HepG2 (cell line): ENCODE data around the gene FXR2. TPM values are rescaled to one million over a fixed set of nuclear protein-coding genes. Genes with fewer than 3 reads are reported as not detected.

ENCODE experiments used
- ETV5 ChIP-seq: IDR thresholded peaks from 2 replicates; pipeline ENCODE4 v1.6.1; 2018; ENCODE audit warnings: missing biosample characterization, missing genetic modification reagents, inconsistent platforms, borderline replicate concordance
- GLMP ChIP-seq: sonication (generic); formaldehyde crosslinking; IDR thresholded peaks from 2 replicates; pipeline ENCODE4 v1.9.0; 2021; ENCODE audit warnings: missing genetic modification reagents, mild to moderate bottlenecking, borderline replicate concordance
- HIC2 ChIP-seq: sonication (generic); formaldehyde crosslinking; IDR thresholded peaks from 2 replicates; pipeline ENCODE4 v1.9.0; 2022; ENCODE audit warnings: low read depth, missing genetic modification reagents
- KAT2B ChIP-seq: fragments of 150-350 bp; IDR thresholded peaks from 2 replicates; pipeline ENCODE4 v1.6.1; 2014; ENCODE audit warnings: low read depth, low read length, borderline replicate concordance
- MLXIP ChIP-seq: sonication (generic); formaldehyde crosslinking; IDR thresholded peaks from 2 replicates; pipeline ENCODE4 v1.9.0; 2021; ENCODE audit warnings: missing genetic modification reagents, borderline replicate concordance
- NPAS2 ChIP-seq: sonication (generic); formaldehyde crosslinking; IDR thresholded peaks from 2 replicates; pipeline ENCODE4 v1.8.0; 2022; ENCODE audit warnings: mild to moderate bottlenecking, missing genetic modification reagents, borderline replicate concordance
- NRL ChIP-seq: sonication (generic); formaldehyde crosslinking; IDR thresholded peaks from 2 replicates; pipeline ENCODE4 v1.5.0; 2020; ENCODE audit warnings: missing genetic modification reagents, mild to moderate bottlenecking, moderate library complexity, borderline replicate concordance
- ONECUT2 ChIP-seq: sonication (generic); formaldehyde crosslinking; IDR thresholded peaks from 2 replicates; pipeline ENCODE4 v1.4.0; 2020; ENCODE audit warnings: missing genetic modification reagents
- POLR2A ChIP-seq, 2 experiments: IDR thresholded peaks; 2 replicates each; pipeline ENCODE4 v1.6.1; 2011; ENCODE audit warnings: low read depth in 2 of 2, low read length in 2 of 2, mild to moderate bottlenecking in 1 of 2, moderate library complexity in 1 of 2; ENCODE audit not compliant: insufficient read depth in 1 of 2
- TBP ChIP-seq: sonication (generic); formaldehyde crosslinking; IDR thresholded peaks from 2 replicates; pipeline ENCODE4 v1.5.0; 2020; ENCODE audit warnings: missing genetic modification reagents
- YEATS4 ChIP-seq: sonication (generic); formaldehyde crosslinking; IDR thresholded peaks from 2 replicates; pipeline ENCODE4 v1.4.0; 2020; ENCODE audit warnings: missing genetic modification reagents, borderline replicate concordance
- ZNF615 ChIP-seq: sonication (generic); formaldehyde crosslinking; IDR thresholded peaks from 2 replicates; pipeline ENCODE4 v1.5.0; 2020; ENCODE audit warnings: mild to moderate bottlenecking, missing genetic modification reagents, borderline replicate concordance
- ZNF879 ChIP-seq: sonication (generic); formaldehyde crosslinking; IDR thresholded peaks from 2 replicates; pipeline ENCODE4 v1.8.1; 2023; ENCODE audit warnings: missing genetic modification reagents
- polyA plus RNA-seq, 8 experiments: library from polyadenylated mRNA; depleted of rRNA in 3 of 8; stranded (reverse) in 7 of 8; unstranded in 1 of 8; fragments of >200 nt; fragmentation: Illumina TruSeq in 4 of 8; extraction: Trizol in 4 of 8; gene quantifications; 2 replicates each; pipeline versions ENCODE4 v1.2.1 to v1.2.3, GENCODE V29; 2011 to 2016; ENCODE audit warnings: low read depth in 4 of 8, missing spikeins in 1 of 8, mixed read lengths in 1 of 8; ENCODE audit not compliant: insufficient read depth in 1 of 8
- total RNA-seq, 5 experiments: library from RNA; depleted of rRNA; stranded (reverse); fragments of >200 nt; fragmentation: Illumina TruSeq; extraction: Trizol; gene quantifications; 2 replicates each; pipeline ENCODE4 v1.2.3, GENCODE V29; 2016; ENCODE audit warnings: low read depth in 1 of 5
- TF ChIP-seq, protein P1 (sequence below): sonication (generic); formaldehyde crosslinking; IDR thresholded peaks from 2 replicates; pipeline ENCODE4 v1.8.1; 2023; ENCODE audit warnings: missing genetic modification reagents, inconsistent platforms, borderline replicate concordance
- TF ChIP-seq, protein P2 (sequence below): sonication (generic); formaldehyde crosslinking; IDR thresholded peaks from 2 replicates; pipeline ENCODE4 v1.8.0; 2022; ENCODE audit warnings: mild to moderate bottlenecking, missing genetic modification reagents, moderate library complexity
- TF ChIP-seq, protein P3 (sequence below): sonication (generic); formaldehyde crosslinking; conservative IDR thresholded peaks from 2 replicates; pipeline ENCODE4 v1.4.0; 2020; ENCODE audit warnings: missing genetic modification reagents

Gene FXR2
- total and polyA plus RNA-seq, 2 of the 13 experiments (the other 11 are each of a cell fraction or from before 2014, with no cell fraction given) = 20.9 to 24.4 TPM

DNA sequence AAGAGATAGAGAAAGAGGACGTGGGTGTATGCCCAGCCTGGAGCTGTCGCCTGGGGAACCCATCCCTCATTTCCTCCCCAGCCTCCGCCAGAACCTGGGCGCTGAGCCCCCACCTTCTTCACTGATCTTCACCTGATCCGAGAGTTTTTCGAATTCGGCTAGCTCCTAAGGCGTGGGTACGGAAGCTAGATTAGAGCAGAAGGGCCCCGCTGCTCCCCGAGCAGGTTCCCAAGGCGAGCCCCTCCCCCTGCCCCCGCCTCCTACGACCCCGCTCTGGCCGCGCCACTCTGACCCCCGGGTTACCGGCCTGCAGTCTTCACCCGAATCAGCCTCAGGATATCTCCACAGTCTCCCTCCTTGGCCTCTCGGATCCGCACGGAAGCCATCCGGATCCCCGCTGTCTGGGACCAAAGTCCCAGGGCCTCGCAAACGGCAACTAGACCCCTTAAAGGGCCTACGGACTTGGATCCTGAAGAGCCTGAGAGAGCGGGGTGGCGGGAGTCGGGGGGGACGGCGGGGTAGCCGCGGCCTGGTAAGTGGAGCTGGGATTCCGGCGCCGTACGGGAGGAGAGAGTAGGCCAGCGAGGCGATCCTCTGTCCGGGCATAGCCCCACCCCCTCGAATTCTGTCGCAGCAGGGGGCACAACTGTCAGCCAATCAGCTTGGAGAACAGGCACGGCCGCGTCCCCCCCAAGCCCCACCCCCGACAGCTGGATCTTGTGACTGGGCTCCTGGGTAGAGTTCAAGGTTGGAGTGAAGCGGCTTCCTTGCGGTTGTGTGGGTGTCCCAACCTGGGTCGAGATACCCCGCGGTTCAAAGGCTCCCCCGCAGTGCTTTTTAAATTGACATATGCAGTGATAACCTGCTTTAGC lies 12.8 kb upstream of the FXR2 start, which contains the start of gene SAT2 (continued):
- TF ChIP-seq MLXIP (CRISPR knock-in tag) (no peak), ETV5 (CRISPR knock-in tag) (no peak; the same call in 1 of the 2 replicates), ZNF879 (CRISPR knock-in tag) (no peak), NRL (no peak; the same call in 1 of the 2 replicates), YEATS4 (peak; percentile 71; the same call in 1 of the 2 replicates), ZNF615 (CRISPR knock-in tag) (no peak), HIC2 (CRISPR knock-in tag) (0 out of 2 replicates have a peak, but pooled peaks have one; percentile 41), ONECUT2 (CRISPR knock-in tag) (no peak), NPAS2 (no peak), TBP (no peak), POLR2A (IDR thresholded peaks at IDR 0.05; ENCODE audit: insufficient read depth in 1 of 2, low read depth in 2 of 2, low read length in 2 of 2) (peak; percentile 83 to 89), GLMP (CRISPR knock-in tag) (no peak), KAT2B (no peak)
- TF ChIP-seq, protein P1, sequence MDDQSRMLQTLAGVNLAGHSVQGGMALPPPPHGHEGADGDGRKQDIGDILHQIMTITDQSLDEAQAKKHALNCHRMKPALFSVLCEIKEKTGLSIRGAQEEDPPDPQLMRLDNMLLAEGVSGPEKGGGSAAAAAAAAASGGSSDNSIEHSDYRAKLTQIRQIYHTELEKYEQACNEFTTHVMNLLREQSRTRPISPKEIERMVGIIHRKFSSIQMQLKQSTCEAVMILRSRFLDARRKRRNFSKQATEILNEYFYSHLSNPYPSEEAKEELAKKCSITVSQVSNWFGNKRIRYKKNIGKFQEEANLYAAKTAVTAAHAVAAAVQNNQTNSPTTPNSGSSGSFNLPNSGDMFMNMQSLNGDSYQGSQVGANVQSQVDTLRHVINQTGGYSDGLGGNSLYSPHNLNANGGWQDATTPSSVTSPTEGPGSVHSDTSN = no peak
- TF ChIP-seq, protein P2, sequence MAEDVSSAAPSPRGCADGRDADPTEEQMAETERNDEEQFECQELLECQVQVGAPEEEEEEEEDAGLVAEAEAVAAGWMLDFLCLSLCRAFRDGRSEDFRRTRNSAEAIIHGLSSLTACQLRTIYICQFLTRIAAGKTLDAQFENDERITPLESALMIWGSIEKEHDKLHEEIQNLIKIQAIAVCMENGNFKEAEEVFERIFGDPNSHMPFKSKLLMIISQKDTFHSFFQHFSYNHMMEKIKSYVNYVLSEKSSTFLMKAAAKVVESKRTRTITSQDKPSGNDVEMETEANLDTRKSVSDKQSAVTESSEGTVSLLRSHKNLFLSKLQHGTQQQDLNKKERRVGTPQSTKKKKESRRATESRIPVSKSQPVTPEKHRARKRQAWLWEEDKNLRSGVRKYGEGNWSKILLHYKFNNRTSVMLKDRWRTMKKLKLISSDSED (CRISPR knock-in tag) = no peak
- TF ChIP-seq, protein P3, sequence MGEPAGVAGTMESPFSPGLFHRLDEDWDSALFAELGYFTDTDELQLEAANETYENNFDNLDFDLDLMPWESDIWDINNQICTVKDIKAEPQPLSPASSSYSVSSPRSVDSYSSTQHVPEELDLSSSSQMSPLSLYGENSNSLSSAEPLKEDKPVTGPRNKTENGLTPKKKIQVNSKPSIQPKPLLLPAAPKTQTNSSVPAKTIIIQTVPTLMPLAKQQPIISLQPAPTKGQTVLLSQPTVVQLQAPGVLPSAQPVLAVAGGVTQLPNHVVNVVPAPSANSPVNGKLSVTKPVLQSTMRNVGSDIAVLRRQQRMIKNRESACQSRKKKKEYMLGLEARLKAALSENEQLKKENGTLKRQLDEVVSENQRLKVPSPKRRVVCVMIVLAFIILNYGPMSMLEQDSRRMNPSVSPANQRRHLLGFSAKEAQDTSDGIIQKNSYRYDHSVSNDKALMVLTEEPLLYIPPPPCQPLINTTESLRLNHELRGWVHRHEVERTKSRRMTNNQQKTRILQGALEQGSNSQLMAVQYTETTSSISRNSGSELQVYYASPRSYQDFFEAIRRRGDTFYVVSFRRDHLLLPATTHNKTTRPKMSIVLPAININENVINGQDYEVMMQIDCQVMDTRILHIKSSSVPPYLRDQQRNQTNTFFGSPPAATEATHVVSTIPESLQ = no peak
